ENCODE results near the gene CASP10. TPM values are rescaled to one million over a fixed set of nuclear protein-coding genes. Genes with fewer than 3 reads are reported as not detected.

The CASP10 gene
- total and polyA plus RNA-seq, 2 of the 13 experiments (the other 11 are each of a cell fraction or from before 2014, with no cell fraction given): 22.2 to 23.8 TPM

DNA sequence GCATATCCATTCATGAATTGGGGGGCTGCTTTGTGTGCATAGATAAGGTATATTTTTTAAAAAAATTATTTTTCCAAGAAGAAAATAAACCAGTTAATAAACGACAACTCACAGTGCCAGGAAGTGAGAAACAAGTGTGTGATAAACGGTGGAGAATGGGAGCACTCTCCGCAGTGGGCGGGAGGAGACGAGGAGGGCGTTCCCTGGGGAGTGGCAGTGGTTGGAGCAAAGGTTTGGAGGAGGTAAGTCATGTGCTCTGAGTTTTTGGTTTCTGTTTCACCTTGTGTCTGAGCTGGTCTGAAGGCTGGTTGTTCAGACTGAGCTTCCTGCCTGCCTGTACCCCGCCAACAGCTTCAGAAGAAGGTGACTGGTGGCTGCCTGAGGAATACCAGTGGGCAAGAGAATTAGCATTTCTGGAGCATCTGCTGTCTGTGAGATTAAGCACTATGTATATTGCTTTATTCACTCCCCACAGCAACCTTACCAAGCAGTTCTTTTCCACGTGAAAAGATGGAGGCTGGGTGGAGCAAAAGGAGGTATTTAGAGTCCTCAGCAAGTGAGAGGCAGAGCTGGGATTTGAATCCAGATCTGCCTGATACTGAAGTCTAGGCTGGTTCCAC is 50.4 kb downstream of the CASP10 start (continued):
- TF ChIP-seq, protein P1, sequence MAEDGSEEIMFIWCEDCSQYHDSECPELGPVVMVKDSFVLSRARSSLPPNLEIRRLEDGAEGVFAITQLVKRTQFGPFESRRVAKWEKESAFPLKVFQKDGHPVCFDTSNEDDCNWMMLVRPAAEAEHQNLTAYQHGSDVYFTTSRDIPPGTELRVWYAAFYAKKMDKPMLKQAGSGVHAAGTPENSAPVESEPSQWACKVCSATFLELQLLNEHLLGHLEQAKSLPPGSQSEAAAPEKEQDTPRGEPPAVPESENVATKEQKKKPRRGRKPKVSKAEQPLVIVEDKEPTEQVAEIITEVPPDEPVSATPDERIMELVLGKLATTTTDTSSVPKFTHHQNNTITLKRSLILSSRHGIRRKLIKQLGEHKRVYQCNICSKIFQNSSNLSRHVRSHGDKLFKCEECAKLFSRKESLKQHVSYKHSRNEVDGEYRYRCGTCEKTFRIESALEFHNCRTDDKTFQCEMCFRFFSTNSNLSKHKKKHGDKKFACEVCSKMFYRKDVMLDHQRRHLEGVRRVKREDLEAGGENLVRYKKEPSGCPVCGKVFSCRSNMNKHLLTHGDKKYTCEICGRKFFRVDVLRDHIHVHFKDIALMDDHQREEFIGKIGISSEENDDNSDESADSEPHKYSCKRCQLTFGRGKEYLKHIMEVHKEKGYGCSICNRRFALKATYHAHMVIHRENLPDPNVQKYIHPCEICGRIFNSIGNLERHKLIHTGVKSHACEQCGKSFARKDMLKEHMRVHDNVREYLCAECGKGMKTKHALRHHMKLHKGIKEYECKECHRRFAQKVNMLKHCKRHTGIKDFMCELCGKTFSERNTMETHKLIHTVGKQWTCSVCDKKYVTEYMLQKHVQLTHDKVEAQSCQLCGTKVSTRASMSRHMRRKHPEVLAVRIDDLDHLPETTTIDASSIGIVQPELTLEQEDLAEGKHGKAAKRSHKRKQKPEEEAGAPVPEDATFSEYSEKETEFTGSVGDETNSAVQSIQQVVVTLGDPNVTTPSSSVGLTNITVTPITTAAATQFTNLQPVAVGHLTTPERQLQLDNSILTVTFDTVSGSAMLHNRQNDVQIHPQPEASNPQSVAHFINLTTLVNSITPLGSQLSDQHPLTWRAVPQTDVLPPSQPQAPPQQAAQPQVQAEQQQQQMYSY (CRISPR knock-in tag; IDR thresholded peaks at IDR 0.05): no peak
- TF ChIP-seq ZFAT (CRISPR knock-in tag; conservative IDR thresholded peaks at IDR 0.05) (no peak), PAX8 (CRISPR knock-in tag; IDR thresholded peaks at IDR 0.05; ENCODE audit: borderline replicate concordance) (no peak), ZKSCAN5 (CRISPR knock-in tag; IDR thresholded peaks at IDR 0.05) (peak; percentile 87; the same call in 1 of the 2 replicates), NFE2L1 (CRISPR knock-in tag; IDR thresholded peaks at IDR 0.05; ENCODE audit: borderline replicate concordance) (no peak), DNMT1 (CRISPR knock-in tag; IDR thresholded peaks at IDR 0.05) (no peak), FOXP1 (IDR thresholded peaks at IDR 0.05) (no peak), FOXP1 (CRISPR knock-in tag; IDR thresholded peaks at IDR 0.05) (no peak), ZNF598 (CRISPR knock-in tag; IDR thresholded peaks at IDR 0.05; ENCODE audit: borderline replicate concordance) (peak; percentile 47; the same call in 1 of the 2 replicates), ZSCAN9 (CRISPR knock-in tag; IDR thresholded peaks at IDR 0.05; ENCODE audit: borderline replicate concordance) (no peak; the same call in 1 of the 2 replicates), BCL6 (CRISPR knock-in tag; IDR thresholded peaks at IDR 0.05) (no peak), ZNF33A (CRISPR knock-in tag; IDR thresholded peaks at IDR 0.05; ENCODE audit: borderline replicate concordance) (no peak), XRCC5 (optimal IDR thresholded peaks at IDR 0.05; ENCODE audit: low read length) (peak; percentile 58), TARDBP (CRISPR knock-in tag; IDR thresholded peaks at IDR 0.05) (peak; percentile 59; the same call in 1 of the 2 replicates)
- TF ChIP-seq, protein P2, sequence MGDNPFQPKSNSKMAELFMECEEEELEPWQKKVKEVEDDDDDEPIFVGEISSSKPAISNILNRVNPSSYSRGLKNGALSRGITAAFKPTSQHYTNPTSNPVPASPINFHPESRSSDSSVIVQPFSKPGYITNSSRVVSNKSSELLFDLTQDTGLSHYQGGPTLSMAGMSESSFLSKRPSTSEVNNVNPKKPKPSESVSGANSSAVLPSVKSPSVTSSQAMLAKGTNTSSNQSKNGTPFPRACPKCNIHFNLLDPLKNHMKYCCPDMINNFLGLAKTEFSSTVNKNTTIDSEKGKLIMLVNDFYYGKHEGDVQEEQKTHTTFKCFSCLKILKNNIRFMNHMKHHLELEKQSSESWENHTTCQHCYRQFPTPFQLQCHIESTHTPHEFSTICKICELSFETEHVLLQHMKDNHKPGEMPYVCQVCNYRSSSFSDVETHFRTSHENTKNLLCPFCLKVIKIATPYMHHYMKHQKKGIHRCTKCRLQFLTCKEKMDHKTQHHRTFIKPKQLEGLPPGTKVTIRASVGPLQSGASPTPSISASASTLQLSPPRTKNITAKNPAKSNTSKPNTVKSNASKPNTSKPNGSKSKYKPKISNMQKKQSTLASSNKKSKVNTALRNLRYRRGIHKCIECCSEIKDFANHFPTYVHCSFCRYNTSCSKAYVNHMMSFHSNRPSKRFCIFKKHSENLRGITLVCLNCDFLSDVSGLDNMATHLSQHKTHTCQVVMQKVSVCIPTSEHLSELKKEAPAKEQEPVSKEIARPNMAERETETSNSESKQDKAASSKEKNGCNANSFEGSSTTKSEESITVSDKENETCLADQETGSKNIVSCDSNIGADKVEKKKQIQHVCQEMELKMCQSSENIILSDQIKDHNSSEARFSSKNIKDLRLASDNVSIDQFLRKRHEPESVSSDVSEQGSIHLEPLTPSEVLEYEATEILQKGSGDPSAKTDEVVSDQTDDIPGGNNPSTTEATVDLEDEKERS (CRISPR knock-in tag; IDR thresholded peaks at IDR 0.05): no peak
- TF ChIP-seq, protein P3, sequence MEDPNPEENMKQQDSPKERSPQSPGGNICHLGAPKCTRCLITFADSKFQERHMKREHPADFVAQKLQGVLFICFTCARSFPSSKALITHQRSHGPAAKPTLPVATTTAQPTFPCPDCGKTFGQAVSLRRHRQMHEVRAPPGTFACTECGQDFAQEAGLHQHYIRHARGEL (CRISPR knock-in tag; IDR thresholded peaks at IDR 0.05): no peak
- TF ChIP-seq, protein P4, sequence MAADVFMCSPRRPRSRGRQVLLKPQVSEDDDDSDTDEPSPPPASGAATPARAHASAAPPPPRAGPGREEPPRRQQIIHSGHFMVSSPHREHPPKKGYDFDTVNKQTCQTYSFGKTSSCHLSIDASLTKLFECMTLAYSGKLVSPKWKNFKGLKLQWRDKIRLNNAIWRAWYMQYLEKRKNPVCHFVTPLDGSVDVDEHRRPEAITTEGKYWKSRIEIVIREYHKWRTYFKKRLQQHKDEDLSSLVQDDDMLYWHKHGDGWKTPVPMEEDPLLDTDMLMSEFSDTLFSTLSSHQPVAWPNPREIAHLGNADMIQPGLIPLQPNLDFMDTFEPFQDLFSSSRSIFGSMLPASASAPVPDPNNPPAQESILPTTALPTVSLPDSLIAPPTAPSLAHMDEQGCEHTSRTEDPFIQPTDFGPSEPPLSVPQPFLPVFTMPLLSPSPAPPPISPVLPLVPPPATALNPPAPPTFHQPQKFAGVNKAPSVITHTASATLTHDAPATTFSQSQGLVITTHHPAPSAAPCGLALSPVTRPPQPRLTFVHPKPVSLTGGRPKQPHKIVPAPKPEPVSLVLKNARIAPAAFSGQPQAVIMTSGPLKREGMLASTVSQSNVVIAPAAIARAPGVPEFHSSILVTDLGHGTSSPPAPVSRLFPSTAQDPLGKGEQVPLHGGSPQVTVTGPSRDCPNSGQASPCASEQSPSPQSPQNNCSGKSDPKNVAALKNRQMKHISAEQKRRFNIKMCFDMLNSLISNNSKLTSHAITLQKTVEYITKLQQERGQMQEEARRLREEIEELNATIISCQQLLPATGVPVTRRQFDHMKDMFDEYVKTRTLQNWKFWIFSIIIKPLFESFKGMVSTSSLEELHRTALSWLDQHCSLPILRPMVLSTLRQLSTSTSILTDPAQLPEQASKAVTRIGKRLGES (CRISPR knock-in tag; IDR thresholded peaks at IDR 0.05; ENCODE audit: borderline replicate concordance): no peak
- TF ChIP-seq, protein P5, sequence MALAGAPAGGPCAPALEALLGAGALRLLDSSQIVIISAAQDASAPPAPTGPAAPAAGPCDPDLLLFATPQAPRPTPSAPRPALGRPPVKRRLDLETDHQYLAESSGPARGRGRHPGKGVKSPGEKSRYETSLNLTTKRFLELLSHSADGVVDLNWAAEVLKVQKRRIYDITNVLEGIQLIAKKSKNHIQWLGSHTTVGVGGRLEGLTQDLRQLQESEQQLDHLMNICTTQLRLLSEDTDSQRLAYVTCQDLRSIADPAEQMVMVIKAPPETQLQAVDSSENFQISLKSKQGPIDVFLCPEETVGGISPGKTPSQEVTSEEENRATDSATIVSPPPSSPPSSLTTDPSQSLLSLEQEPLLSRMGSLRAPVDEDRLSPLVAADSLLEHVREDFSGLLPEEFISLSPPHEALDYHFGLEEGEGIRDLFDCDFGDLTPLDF (CRISPR knock-in tag; IDR thresholded peaks at IDR 0.05): no peak; the same call in 1 of the 2 replicates

Data from HepG2 (cell line).